Stimulated activated CD4-positive, alpha-beta T cell treated with anti-CD3 and anti-CD28 coated beads, Interleukin-15, amount 100 ng/mL, for 24 hours (primary cell): ENCODE results near the gene IL17RB.

ENCODE experiments used
- DNase-seq: peaks from one replicate; pipeline ENCODE4 v3.0.0-alpha.2; 2020

Gene IL17RB

DNA sequence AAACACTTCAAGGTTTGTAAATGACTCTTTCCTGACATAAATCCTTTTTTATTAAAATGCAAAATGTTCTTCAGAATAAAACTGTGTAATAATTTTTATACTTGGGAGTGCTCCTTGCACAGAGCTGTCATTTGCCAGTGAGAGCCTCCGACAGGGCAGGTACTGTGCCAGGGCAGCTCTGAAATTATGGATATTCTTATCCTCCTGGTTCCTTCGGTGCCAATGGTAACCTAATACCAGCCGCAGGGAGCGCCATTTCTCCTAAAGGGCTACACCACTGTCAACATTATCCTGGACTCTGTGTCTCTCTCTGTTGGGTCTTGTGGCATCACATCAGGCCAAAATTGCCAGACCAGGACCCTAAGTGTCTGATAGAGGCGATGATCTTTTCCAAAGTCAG is 33.1 kb upstream of the IL17RB start:
- DNase-seq = no peak

DNA sequence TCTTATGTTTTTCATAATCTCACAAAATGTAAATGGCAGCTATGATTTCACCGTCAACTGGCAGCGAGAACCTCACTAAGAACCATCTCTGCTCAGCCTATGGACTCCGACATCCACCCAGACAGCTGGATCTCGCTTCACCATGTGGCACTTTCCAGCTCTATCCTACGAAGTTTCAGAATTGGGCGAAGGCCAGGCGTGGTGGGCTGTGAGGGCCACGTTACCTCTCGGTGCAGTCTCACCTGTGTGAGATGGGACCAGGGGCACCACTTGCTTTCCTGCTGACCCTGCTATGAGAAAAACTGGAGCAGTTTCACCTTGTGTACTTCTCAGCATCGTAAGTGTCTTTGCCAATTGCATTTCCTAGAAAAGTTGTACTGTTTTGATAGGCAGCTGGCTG is 32.5 kb upstream of the IL17RB start:
- DNase-seq = no peak

DNA sequence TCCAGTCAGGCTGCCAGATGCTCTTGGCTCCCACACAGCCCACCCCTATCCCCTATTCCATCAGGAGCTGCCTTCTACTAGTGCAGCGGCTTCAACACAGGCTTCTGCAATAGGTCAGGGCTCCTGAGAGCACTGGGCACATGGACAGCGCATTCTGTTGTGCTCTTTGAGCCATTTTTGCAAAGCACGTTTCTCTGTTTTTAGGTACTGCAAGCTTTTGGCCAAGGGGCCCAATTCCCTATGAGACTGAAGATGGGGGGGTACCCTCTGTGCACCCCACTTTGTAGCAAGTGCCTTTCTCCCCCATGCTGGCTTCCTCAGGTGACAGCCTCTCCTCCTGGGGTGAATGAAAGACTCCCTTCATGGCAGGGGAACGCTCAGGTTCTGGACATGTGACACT is 31.3 kb upstream of the IL17RB start:
- no peak for DNase-seq

DNA sequence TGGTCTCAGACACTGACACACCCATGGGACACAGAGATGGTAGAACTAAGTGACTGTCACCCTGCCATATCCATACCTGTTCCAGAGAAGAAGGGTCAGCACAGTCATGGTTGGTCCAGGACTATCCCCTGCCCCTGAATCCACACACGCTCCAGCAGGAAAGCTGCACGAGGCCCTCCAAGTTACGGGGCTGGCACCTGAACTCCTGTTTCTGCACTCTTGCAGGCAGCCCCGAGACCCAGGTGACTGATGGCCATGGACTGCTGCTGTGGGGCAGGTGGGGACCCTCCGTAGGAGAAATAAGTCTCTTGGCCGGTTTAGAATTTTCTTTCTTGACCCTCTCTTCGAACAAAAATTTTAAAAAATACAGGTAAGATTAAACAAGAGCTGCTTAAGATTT is 30.7 kb upstream of the IL17RB start:
- no peak for DNase-seq

DNA sequence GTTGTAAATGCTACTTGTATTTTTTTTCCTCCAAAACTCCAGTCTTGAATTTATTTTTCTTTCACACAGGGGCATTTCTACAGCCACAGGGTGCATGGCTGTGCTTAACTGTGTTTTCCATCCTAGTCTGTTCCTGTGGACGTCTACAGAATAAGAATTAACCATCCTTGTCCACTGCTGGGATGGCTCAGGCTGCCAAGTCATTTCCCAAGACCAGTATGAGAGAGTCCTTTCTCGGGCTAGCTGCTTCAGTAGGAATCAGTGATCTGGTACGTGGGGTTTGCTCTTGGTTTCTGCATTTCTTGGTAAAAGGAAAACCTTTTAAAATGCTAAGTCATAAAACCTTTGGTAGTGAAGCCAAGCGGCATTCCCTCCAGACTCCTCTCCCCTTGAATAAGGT is 29.9 kb upstream of the IL17RB start:
- no peak for DNase-seq

DNA sequence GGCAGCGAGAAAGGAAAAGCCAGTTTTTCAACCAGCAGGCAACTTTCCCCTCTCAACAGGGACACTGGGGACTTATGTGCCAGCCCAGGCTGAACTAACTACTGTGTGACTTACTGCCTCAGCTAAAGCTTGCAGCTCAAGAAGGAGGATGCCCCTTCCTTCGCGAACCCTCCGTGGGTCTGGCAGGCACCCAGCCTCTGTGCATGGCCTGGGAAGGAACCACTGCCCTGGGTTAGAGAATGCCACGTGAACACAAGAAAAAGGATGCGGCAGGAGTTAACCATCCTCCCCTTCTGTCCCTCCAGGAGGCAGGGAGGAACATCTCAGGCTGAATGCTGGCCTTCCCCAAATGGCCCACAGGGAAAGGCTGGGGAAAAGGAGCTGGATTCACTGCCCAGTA is 29.2 kb upstream of the IL17RB start:
- no peak for DNase-seq

DNA sequence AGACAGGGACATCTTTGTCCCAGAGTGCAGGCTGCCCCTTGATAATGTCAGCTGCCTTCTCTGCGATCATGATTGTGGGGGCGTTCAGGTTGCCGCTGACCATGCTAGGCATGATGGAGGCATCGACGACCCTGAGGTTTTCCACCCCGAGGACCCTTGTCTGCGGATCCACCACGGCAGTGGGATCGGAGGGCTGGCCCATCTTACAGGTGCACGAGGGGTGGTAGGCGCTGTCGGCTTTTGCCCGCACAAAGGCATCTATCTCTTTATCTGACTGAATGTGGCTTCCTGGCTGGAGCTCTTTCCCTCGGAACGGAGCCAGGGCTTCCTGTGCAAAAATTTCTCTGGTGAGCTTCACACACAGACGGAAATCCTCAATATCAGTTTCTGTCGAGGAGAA is 28.6 kb upstream of the IL17RB start:
- DNase-seq = no peak

DNA sequence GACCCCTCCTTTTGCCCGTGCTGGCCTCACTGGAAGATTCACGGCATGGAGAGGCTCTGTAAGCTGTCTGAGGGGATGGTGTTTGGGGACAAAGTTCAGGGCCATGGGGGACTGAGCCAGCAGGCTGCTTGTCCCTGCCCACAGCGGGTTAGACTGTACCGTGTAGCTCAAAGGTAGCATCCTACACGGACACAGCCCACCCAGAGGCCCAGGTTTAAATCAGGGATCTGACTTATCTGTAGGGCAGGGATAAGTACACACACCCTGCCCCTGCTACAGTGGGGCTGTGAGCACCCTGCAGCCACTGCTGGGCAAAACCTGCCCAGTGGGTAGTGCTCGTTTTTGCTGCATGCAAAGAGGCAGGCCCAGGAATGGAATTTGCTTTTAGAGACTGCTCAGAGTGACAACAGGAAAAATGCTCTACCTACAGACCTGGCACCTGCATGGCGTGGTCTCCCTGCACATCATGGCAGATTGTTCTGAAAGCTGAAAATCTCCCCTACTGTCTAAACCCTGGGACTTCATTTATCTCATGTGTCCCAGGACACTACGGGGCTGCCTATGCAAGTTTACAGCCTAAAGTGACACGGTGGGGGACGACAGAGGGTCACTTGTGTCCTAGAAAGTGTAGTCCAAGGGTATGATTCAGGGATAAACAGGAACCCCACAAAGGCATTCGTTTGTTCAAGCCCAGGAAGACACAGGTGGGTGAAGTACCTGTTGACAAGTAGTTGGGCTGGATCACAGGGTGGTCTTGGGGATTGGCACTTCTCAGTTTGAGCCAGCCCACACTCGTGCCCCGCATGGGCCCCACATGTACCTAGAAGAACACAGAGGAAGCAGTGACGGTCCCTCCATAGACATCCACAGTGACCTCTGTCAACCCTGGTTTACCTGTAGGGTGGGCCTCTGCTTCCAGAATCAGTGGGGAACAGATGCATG is 27.9 kb upstream of the IL17RB start:
- no peak for DNase-seq

DNA sequence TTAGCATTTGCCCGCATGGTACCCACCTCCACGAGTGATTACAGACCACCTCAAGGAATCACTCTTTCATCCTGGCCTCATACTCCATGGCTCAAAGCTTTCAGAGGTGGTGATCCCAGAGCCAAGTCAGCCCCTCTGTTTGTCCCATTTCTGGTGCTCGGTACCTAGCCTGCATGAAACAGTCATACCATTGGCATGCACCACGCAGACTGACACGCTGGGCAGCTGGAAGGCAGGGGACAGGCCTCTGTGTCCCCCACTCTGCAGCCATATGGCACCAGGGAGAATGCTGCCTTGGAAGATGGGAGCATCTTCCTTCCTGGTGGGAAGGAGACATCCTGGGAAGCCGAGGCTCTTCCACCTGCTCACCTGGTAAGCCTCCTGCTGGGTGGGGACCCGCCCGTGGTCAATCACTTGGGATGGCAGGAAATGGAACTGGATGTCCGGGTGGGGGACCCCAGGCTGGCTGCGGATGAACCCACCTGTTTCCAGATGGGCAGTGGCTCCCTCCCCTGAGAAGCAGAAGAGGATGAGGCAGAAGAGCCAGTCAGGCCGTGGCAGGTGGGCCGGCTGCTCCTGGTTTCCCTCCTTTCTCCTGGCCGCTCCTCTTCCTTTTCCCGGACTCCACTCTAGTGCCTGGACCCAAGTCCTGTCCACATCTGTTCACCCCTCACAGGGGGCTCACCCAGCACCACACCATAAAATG is 27.1 kb upstream of the IL17RB start:
- no peak for DNase-seq

DNA sequence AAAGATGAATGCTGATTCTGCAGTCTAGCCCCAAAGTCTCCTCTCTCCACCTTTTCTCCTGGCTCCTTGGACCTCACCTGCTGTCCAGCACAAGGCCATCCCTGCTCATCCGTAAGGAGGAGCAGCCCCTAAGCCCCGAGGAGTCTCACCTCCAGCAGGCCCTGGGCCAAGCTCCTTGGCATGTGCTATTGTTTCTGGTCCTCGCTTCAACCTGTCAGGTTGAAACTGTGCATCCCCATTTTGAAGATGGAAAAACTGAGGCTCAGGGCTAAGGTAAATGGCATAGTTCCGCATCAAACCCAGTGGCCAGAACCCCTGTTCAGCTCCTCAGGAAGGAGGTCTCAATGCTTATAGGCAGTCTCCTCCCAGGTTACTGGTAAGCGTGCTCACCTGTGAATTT is 26.3 kb upstream of the IL17RB start:
- no peak for DNase-seq

DNA sequence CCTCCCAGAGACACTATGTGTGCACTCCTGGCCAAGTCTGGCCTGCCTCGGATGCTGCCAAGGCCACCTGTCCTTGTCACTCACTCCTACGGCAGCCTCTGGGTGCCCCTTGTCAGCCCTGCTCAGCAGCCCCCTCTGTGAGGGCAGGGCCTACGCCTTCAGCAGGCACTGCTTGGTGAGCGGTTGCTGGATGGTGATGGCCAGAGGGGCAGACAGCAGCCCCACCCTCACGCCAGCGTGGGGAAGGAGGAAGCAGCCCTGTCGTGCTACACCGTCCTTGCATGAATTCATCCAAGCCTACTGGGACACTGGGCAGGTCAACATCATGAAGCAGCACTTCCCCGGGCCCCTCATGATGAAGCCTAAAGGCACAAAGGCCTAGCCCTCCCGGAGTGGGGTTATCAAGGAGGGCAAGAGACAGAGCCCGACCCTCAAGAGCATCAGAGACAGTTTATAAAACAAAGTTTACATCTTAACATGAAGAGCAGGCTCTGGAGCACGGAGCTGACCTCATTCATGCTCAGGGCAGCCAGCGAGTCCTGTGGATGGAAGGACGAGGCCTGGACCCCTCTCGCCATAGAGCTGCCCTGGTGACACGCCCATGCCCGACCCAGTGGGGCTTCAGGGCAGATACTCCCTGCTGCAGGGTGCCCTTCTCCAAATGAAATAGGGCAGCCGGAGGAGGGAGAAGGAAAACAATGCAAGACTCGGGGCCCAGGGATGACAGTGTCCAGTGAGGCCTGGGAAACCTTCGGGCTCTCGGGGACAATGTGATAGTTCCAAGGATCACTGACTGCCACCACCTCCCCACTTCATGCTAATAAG is 25.4 kb upstream of the IL17RB start:
- no peak for DNase-seq

DNA sequence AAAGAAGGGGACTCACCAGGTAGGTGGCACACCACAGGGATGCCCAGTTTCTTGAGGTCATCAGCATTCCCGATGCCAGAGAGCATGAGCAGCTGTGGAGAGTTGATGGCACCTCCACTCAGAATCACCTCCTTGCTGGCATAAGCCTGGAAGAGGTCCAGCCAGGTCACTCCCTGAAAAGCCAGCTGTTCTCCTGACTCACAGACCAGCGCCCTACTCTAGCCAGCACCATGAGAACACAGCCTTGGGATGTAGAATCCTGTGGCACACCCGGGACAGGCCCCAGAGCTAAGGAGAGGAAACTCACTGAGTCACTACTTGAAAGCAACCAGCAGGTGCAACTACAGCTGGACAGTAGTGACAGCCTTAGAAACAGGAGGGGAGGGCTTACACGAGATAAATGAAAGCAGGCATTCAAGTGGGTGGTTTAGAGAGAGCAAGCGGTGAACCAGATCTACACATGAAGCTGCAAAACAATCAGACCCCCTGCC is 24.7 kb upstream of the IL17RB start:
- no peak for DNase-seq

DNA sequence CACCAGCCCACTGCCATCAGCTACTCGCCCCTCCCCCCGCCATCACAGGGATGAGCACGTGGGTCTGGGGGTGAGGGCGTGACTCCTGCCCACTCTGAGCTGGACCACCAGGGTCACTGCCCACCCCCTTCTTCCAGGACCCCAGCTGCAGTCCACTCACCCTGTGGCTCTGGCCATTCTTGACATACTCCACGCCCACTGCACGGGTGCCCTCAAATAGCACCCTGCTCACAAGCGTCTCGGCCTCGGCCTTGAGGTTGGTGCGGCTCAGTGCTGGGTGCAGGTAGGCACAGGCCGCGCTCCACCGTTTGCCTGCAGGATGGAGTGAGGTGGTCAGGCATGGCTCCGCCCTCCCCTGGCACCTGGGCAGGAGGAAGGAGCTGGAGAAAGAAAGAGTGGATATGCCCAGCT is 24.0 kb upstream of the IL17RB start:
- no peak for DNase-seq

DNA sequence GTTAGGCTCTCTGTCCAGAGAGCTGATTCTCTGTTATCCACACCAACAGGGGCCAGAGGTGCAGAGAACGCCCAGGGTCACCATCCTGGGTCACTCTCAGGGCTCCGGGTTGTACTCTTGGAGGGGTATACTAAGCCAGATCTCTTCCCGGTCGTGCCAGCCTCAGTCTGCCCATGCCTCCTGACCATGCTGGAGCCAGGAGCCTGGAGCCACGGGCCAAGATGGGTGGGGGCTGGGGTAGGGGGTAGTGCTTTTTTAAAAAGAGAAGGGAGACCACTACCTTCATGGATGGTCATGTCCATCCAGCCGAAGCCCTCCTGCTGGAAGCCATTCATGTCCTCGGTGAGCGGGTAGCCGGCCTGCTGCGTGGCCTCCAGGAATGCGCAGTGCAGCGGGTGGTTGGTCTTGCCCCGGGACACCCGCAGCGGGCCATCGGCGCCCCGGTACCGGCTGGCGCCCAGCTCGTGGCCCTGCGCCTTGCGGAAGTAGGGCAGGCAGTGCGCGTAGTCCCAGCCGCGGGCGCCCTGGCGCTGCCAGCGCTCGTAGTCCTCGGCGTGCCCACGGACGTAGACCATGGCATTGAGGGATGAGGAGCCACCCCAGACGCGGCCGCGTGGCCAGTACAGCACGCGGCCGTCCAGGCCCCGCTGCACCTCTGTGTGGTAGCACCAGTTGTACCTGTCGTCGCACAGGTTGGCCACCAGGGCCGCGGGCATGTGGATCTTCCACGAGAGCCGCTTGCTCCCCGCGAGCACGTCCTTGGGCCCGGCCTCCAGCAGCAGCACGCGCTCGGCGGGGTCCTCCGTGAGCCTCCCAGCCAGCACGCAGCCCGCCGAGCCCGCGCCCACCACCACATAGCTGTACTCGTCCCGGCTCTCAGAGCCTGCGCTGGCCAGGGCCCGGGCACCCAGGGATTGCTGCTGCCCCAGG is 23.1 kb upstream of the IL17RB start:
- no peak for DNase-seq

DNA sequence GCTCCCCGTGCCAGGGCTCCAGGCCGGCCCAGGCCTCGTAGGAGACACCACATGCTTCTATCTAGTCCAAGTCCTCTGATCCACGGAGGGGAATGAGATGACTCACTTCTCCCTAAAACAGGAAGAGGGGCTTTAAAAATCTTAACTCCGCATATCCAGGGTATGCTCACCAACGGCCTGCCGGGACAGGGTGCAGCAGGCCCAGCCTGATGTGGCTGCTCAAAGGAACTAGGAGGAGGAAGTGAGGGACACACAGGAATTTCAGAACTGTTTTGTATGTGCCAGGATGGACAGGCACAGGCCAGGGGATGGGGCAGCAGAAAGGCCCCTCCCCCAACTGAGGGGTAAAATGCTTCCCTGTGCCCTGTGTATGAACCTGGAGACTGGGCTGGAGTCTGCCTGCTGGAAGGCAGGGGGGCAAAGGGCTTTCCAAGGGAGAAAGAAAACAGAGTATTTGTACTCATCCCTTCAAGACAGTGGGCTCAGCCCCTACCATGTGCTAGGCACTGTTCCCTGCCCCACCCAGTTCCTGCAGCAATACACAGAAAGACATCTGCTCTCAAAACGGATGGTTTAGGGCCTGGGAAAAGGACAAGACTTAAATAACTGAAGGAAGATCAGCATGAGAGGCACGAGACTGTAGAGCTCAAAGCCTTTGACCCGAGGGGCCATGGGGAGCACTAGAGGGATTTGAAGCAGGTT is 22.3 kb upstream of the IL17RB start:
- no peak for DNase-seq

DNA sequence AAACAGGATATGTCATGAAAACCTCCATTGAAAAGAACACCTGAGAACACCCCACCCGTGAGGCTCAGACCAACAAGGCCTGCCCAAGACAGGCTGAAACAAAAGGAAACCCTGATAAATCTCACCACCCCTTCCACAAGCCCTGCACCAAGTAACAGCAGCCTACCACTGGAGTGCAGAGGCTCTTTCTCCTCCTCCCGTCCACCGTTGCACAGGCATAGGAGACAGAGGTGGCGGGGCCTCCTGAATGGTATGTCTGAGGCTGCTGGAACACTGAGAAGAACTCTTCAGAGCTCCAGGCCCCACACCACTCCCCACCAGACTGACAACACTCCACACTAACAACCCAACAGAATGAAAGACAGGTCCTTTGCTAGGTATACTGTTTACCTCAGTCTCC is 21.6 kb upstream of the IL17RB start:
- no peak for DNase-seq

DNA sequence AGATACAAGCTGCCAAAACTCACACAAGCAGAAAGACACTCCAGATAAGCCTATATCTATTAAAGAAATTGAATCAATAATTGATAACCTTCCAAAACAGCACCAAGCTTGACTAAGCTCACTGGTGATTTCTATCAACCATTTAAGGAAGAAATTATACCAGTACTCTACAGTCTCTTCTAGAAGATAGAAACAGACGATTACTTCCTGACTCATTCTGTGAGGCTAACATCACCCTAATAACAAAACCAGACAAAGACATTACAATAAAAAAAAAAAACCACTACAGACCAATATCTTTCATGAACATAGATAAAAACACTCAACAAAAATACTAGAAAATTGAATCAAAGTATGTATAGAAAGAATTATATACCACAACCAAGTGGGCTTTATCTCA is 20.3 kb upstream of the IL17RB start:
- DNase-seq = no peak

DNA sequence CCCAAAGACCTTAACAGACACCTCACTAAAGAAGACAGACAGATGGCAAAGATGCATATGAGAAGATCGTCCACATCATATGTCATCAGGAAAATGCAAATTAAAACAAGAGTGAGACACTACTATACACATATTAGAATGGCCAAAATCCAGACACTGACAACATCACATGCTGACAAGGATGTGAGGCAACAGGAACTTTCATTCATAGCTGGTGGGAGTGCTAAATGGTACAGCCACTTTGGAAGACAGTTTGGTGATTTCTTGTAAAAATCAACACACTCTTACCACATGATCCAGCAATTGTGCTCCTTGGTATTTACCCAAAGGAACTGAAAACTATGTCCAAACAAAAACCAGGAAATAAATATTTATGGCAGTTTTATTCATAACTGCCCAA is 17.8 kb upstream of the IL17RB start:
- DNase-seq = no peak

DNA sequence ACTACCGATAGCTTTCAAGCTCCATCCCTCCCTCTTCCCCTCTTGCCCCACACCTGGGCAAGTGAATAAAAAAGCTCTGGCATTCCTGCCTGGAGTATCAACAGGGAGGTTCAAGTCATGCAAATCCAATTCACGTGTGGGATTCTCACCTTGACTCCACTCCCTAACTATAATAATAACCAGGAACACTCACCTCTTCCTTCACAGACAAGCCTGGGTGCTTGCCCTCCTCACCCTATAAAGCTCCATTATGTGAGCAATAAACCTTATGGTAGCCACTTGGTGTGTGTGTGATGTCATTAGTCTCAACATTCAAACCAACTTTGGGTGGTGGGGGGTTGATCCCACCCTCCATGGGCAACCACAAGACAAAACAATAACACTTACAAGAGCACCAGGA is 16.8 kb upstream of the IL17RB start:
- DNase-seq = no peak

DNA sequence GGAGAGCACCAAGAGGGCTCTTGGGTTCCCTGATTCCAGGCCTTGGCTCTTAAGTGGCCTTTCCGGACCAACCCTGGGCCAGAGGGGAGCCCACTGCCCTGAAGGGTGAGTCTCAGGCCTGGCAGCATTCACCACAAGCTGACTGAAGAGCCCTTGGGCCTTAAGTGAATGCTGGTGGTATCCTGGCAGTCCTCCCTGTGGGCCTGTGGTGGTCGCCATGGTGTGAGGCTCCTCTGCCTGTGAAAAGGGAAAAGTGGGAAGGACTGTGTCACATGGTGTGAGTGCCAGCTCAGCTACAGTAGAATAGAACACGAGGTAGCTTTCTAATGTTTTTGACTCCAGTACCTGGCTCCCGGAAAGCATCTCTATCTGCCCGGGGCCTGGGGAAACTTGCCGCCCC is 15.4 kb upstream of the IL17RB start:
- no peak for DNase-seq

DNA sequence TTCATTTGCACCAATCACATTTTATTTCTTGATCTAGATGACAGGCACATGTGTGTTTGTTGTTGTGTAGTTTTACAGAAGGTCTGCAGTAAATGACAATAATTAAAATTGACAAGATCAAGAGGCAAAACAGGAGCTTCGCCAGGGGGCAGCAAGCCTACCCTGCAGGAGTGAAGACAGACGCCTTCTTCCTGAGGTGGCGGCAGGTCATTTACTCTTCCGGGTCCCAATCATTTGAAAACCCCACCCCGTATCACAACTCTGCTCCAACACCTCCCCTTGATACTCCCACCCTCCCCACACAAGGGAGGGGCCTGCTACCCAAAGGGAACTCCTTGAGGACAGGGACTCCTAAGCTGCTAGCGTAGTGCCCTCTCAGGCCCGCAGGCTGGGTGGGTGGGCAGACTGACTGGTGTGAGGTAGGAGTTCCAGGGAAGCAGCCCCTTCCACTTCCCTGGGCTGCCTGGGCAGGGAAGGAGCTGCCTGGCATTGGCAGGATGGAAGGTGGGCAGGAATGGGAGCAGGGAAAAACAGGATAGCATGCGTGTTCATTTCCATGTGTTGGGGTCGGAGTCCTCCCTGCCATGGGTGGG is 13.2 kb upstream of the IL17RB start:
- DNase-seq = no peak
